ACC112 (cell line): ENCODE data around the gene MAPK1.
"Not testable (repeated sequence)": the region's sequence is repeated elsewhere in the genome, so short reads cannot be mapped to it uniquely, and the experiment has no call there.

ENCODE experiments used
- H2AFZ ChIP-seq: fragments of 200-600 bp; sonication (generic); one replicate; pipeline ENCODE4 v1.6.0; 2017; ENCODE audit warnings: antibody characterized with exemption, low read length; ENCODE audit not compliant: unreplicated experiment
- H3K27ac ChIP-seq: fragments of 200-600 bp; sonication (generic); 2 replicates; pipeline ENCODE4 v1.5.1; 2014; ENCODE audit warnings: low read depth, mild to moderate bottlenecking, antibody characterized with exemption, low read length, moderate library complexity
- H3K27me3 ChIP-seq: fragments of 200-600 bp; sonication (generic); 2 replicates; pipeline ENCODE4 v1.6.1; 2014; ENCODE audit warnings: mild to moderate bottlenecking, antibody characterized with exemption, low read length, moderate library complexity, mixed read lengths; ENCODE audit not compliant: insufficient read depth
- H3K36me3 ChIP-seq: fragments of 200-600 bp; sonication (generic); 2 replicates; pipeline ENCODE4 v1.6.1; 2016; ENCODE audit warnings: mild to moderate bottlenecking, antibody characterized with exemption, low read length, moderate library complexity, mixed read lengths; ENCODE audit not compliant: insufficient read depth
- H3K4me1 ChIP-seq: fragments of 200-600 bp; sonication (generic); one replicate; pipeline ENCODE4 v1.6.1; 2016; ENCODE audit warnings: low read length, mixed read lengths; ENCODE audit not compliant: insufficient read depth, unreplicated experiment, control insufficient read depth
- H3K4me3 ChIP-seq: fragments of 200-600 bp; sonication (generic); 2 replicates; pipeline ENCODE4 v1.5.1; 2014; ENCODE audit warnings: mild to moderate bottlenecking, low read depth, low read length
- H3K79me2 ChIP-seq: fragments of 200-600 bp; sonication (generic); one replicate; pipeline ENCODE4 v1.6.0; 2016; ENCODE audit warnings: low read length; ENCODE audit not compliant: control insufficient read depth, unreplicated experiment, insufficient read depth

MAPK1 gene

GRCh38 chr22:21876486-21877176 is 9.2 kb upstream of the MAPK1 start:
- H3K36me3 ChIP-seq: no peaks in the 10 kb centered on the region
- H3K4me1 ChIP-seq: peaks cover 4% of the 10 kb centered on the region
- H3K4me3 ChIP-seq: no peak overlapping the region
- H2AFZ ChIP-seq: no peak overlapping the region
- peak overlapping the region; percentile 64 for H3K27ac ChIP-seq
- no peaks in the 10 kb centered on the region for H3K27me3 ChIP-seq
- H3K79me2 ChIP-seq: no peaks in the 10 kb centered on the region

- H2AFZ ChIP-seq, H3K79me2 ChIP-seq, H3K27me3 ChIP-seq, H3K4me1 ChIP-seq, H3K4me3 ChIP-seq, H3K36me3 ChIP-seq, H3K27ac ChIP-seq: not testable (repeated sequence)
These were observed 7.5 kb upstream of the MAPK1 start for GRCh38 chr22:21874953-21875352.

- Histone ChIP-seq H3K79me2 (no peaks in the 10 kb centered on the region), H3K27ac (no peak overlapping the region), H3K4me3 (no peak overlapping the region), H3K27me3 (no peaks in the 10 kb centered on the region), H3K4me1 (peaks cover 8% of the 10 kb centered on the region), H3K36me3 (no peaks in the 10 kb centered on the region), H2AFZ (no peak overlapping the region)
These were observed 6.2 kb upstream of the MAPK1 start for GRCh38 chr22:21873619-21874018.

- H3K36me3 ChIP-seq, H2AFZ ChIP-seq, H3K4me3 ChIP-seq, H3K79me2 ChIP-seq, H3K27me3 ChIP-seq, H3K27ac ChIP-seq: not testable (repeated sequence)
- peaks cover 12% of the 10 kb centered on the region for H3K4me1 ChIP-seq
These were observed 5.3 kb upstream of the MAPK1 start for GRCh38 chr22:21872741-21873140.

GRCh38 chr22:21868651-21869050 is 1.2 kb upstream of the MAPK1 start:
- H3K27ac ChIP-seq: no peak overlapping the region
- peaks cover 14% of the 10 kb centered on the region for H3K4me1 ChIP-seq
- peak overlapping the region; percentile 79 for H3K4me3 ChIP-seq
- H3K36me3 ChIP-seq: no peaks in the 10 kb centered on the region
- no peak overlapping the region for H2AFZ ChIP-seq
- H3K79me2 ChIP-seq: peaks cover 42% of the 10 kb centered on the region
- no peaks in the 10 kb centered on the region for H3K27me3 ChIP-seq

- Histone ChIP-seq H3K79me2 (peaks cover 58% of the 10 kb centered on the region), H3K4me1 (peaks cover 19% of the 10 kb centered on the region), H3K27me3 (no peaks in the 10 kb centered on the region), H3K27ac (peak overlapping the region; percentile 44; the same call in 1 of the 2 replicates), H2AFZ (peak overlapping the region; percentile 60), H3K36me3 (no peaks in the 10 kb centered on the region), H3K4me3 (peak overlapping the region; percentile 79)
These were observed 465 bp downstream of the MAPK1 start for GRCh38 chr22:21866833-21867527.

GRCh38 chr22:21865041-21865440 is 2.4 kb downstream of the MAPK1 start:
- peaks cover 31% of the 10 kb centered on the region for H3K4me1 ChIP-seq
- H3K4me3 ChIP-seq: peak overlapping the region; percentile 79
- no peak overlapping the region for H2AFZ ChIP-seq
- no peaks in the 10 kb centered on the region for H3K27me3 ChIP-seq
- peaks cover 76% of the 10 kb centered on the region for H3K79me2 ChIP-seq
- H3K27ac ChIP-seq: peak overlapping the region; percentile 8; the same call in 1 of the 2 replicates
- H3K36me3 ChIP-seq: no peaks in the 10 kb centered on the region

GRCh38 chr22:21862386-21863245 is 4.8 kb downstream of the MAPK1 start:
- H3K27ac ChIP-seq: no peak overlapping the region
- H3K4me1 ChIP-seq: peaks cover 32% of the 10 kb centered on the region
- no peak overlapping the region for H3K4me3 ChIP-seq
- peaks cover 96% of the 10 kb centered on the region for H3K79me2 ChIP-seq
- no peaks in the 10 kb centered on the region for H3K27me3 ChIP-seq
- no peaks in the 10 kb centered on the region for H3K36me3 ChIP-seq
- H2AFZ ChIP-seq: no peak overlapping the region

- H2AFZ ChIP-seq: no peak overlapping the region
- peaks cover 37% of the 10 kb centered on the region for H3K4me1 ChIP-seq
- H3K79me2 ChIP-seq: peaks cover 97% of the 10 kb centered on the region
- H3K27me3 ChIP-seq: no peaks in the 10 kb centered on the region
- no peak overlapping the region for H3K27ac ChIP-seq
- H3K36me3 ChIP-seq: no peaks in the 10 kb centered on the region
- H3K4me3 ChIP-seq: no peak overlapping the region
These were observed 5.6 kb downstream of the MAPK1 start for GRCh38 chr22:21861851-21862250.

- H2AFZ ChIP-seq: no peak overlapping the region
These were observed 6.1 kb downstream of the MAPK1 start for GRCh38 chr22:21861264-21861848.

More at GRCh38 chr22:21861264-21861848, 6.1 kb downstream of the MAPK1 start:
- Histone ChIP-seq H3K36me3 (no peaks in the 10 kb centered on the region), H3K27me3 (no peaks in the 10 kb centered on the region), H3K4me3 (no peak overlapping the region), H3K4me1 (peaks cover 37% of the 10 kb centered on the region), H3K79me2 (peaks cover 97% of the 10 kb centered on the region), H3K27ac (no peak overlapping the region)
